PC-3 (cell line): Measurements from ENCODE around the gene IL1RAPL2. TPM values are rescaled to one million over a fixed set of nuclear protein-coding genes. Genes with fewer than 3 reads are reported as not detected.

Experiments used
- ATAC-seq: fragments of 200-7000 bp; cut with Tn5 transposase; 2 replicates; pipeline ENCODE4 v1.9.1; 2020; ENCODE audit warnings: mild to moderate bottlenecking, moderate library complexity
- BruUV-seq: library from RNA; stranded (reverse); fragments of 400-500 nt; replicated peaks from 2 replicates; lab custom pipeline; 2021; lab: Mats Ljungman, UMichigan
- CTCF ChIA-PET: fragments of 300-600 bp; sonication (Branson Sonifier 250); formaldehyde crosslinking; loops from one replicate; lab custom pipeline; 2022; ENCODE audit warnings: antibody characterized with exemption; lab: Charles Lee
- POLR2A ChIA-PET: fragments of 300-600 bp; sonication (Branson Sonifier 250); formaldehyde crosslinking; loops from one replicate; lab custom pipeline; 2022; ENCODE audit warnings: antibody characterized with exemption; ENCODE audit not compliant: unreplicated experiment; lab: Charles Lee
- DNase-seq: peaks from one replicate; pipeline ENCODE4 v3.0.0-alpha.2; 2015
- H2AFZ ChIP-seq: fragments of 300-600 bp; sonication (generic); 2 replicates; pipeline ENCODE4 v1.6.0; 2016; ENCODE audit warnings: antibody characterized with exemption, low read length
- H3F3A ChIP-seq: fragments of 300-600 bp; sonication (generic); one replicate; pipeline ENCODE4 v1.6.0; 2017; ENCODE audit warnings: antibody characterized with exemption, low read length, control low read depth, mild to moderate bottlenecking; ENCODE audit not compliant: unreplicated experiment
- H3K27ac ChIP-seq: fragments of 300-600 bp; sonication (generic); 2 replicates; pipeline ENCODE4 v1.5.1; 2016; ENCODE audit warnings: mild to moderate bottlenecking, low read length
- H3K27me3 ChIP-seq: fragments of 300-600 bp; sonication (generic); 2 replicates; pipeline ENCODE4 v1.6.1; 2016; ENCODE audit warnings: low read length, mixed read lengths
- H3K36me3 ChIP-seq: fragments of 300-600 bp; sonication (generic); 2 replicates; pipeline ENCODE4 v1.6.1; 2016; ENCODE audit warnings: low read depth, mixed run types, low read length, mixed read lengths
- H3K4me1 ChIP-seq: fragments of 300-600 bp; sonication (generic); 2 replicates; pipeline ENCODE4 v1.5.1; 2016; ENCODE audit warnings: low read length; ENCODE audit not compliant: insufficient read depth
- H3K4me2 ChIP-seq: fragments of 300-600 bp; sonication (generic); 2 replicates; pipeline ENCODE4 v1.6.0; 2016; ENCODE audit warnings: low read length
- H3K4me3 ChIP-seq: fragments of 300-600 bp; sonication (generic); 2 replicates; pipeline ENCODE4 v1.5.1; 2016; ENCODE audit warnings: mild to moderate bottlenecking, low read length, mixed read lengths
- H3K79me2 ChIP-seq: fragments of 300-600 bp; sonication (generic); 2 replicates; pipeline ENCODE4 v1.6.1; 2017; ENCODE audit warnings: low read length, mixed read lengths
- H3K9ac ChIP-seq: fragments of 300-600 bp; sonication (generic); 2 replicates; pipeline ENCODE4 v1.6.0; 2016; ENCODE audit warnings: mild to moderate bottlenecking, low read length
- H3K9me2 ChIP-seq: fragments of 300-600 bp; sonication (generic); replicated peaks from 2 replicates; pipeline ENCODE4 v1.6.1; 2016; ENCODE audit warnings: mixed run types, low read length, mixed read lengths
- H3K9me3 ChIP-seq: fragments of 300-600 bp; sonication (generic); 2 replicates; pipeline ENCODE4 v1.6.1; 2016; ENCODE audit warnings: low read length, mixed read lengths
- H4K20me1 ChIP-seq: fragments of 300-600 bp; sonication (generic); 2 replicates; pipeline ENCODE4 v1.6.1; 2016; ENCODE audit warnings: low read length, mixed read lengths
- CTCF ChIP-seq: fragments of 300-600 bp; sonication (generic); conservative IDR thresholded peaks from 2 replicates; pipeline ENCODE4 v1.5.1; 2017; ENCODE audit warnings: antibody characterized with exemption, low read depth, mild to moderate bottlenecking, low read length
- EZH2 ChIP-seq: fragments of 300-600 bp; sonication (generic); IDR thresholded peaks from one replicate; pipeline ENCODE4 v1.6.1; 2017; ENCODE audit warnings: antibody characterized with exemption, mild to moderate bottlenecking, low read length; ENCODE audit not compliant: unreplicated experiment
- EZH2phosphoT487 ChIP-seq: fragments of 300-600 bp; sonication (generic); IDR thresholded peaks from 2 replicates; pipeline ENCODE4 v1.6.1; 2018; ENCODE audit warnings: mild to moderate bottlenecking, antibody characterized with exemption, low read length, borderline replicate concordance
- intact Hi-C: fragments of 100-400 bp; cut with micrococcal nuclease; formaldehyde crosslinking; loops from 2 replicates; pipeline ENCODE4 v1.9.0; 2023
- total RNA-seq: library from RNA; depleted of rRNA; stranded (reverse); fragments of >200 nt; gene quantifications from 2 replicates; pipeline ENCODE4 v1.2.3, GENCODE V29; 2014

Gene IL1RAPL2
- total RNA-seq, 1 experiment from 2014 or later = 0.62 TPM

- Histone ChIP-seq H3K27me3 (no peaks in the 10 kb centered on the region), H3K9ac (no peak overlapping the region), H3K9me2 (no peaks in the 10 kb centered on the region), H3K36me3 (no peaks in the 10 kb centered on the region), H2AFZ (no peak overlapping the region), H3K4me1 (peaks cover 17% of the 10 kb centered on the region), H4K20me1 (no peaks in the 10 kb centered on the region), H3K4me3 (no peak overlapping the region), H3K79me2 (no peaks in the 10 kb centered on the region), H3K27ac (no peak overlapping the region), H3K9me3 (no peaks in the 10 kb centered on the region), H3K4me2 (no peak overlapping the region), H3F3A (no peaks in the 10 kb centered on the region)
- POLR2A ChIA-PET = no interaction called here
- TF ChIP-seq EZH2phosphoT487 (no peak), CTCF (no peak), EZH2 (no peak)
- DNase-seq (no peak), ATAC-seq (no peak)
- CTCF ChIA-PET = no interaction called here
- BruUV-seq = no TSS peak
- intact Hi-C loops = no loop called here
These were observed 402.2 kb downstream of the IL1RAPL2 start for GRCh38 chrX:104968241-104968640.

- Histone ChIP-seq H3K4me3 (no peak overlapping the region), H3K27me3 (no peaks in the 10 kb centered on the region), H3F3A (no peaks in the 10 kb centered on the region), H3K4me1 (peaks cover 21% of the 10 kb centered on the region), H3K27ac (no peak overlapping the region), H3K4me2 (peak overlapping the region; percentile 56), H2AFZ (no peak overlapping the region), H3K9me2 (no peaks in the 10 kb centered on the region), H3K36me3 (no peaks in the 10 kb centered on the region), H3K9me3 (no peaks in the 10 kb centered on the region), H3K9ac (no peak overlapping the region), H4K20me1 (no peaks in the 10 kb centered on the region), H3K79me2 (no peaks in the 10 kb centered on the region)
- TF ChIP-seq EZH2phosphoT487 (no peak), EZH2 (no peak), CTCF (no peak; the same call in 1 of the 2 replicates)
- BruUV-seq = no TSS peak
- POLR2A ChIA-PET = no interaction called here
- CTCF ChIA-PET = no interaction called here
- intact Hi-C loops = loop anchor here (2.0 to 10.0 kb wide), 2 partner anchors 218 to 228 kb away; no protein-coding TSS in a partner anchor
- ATAC-seq (peak; percentile 98), DNase-seq (peak; percentile 85)
These were observed 406.7 kb downstream of the IL1RAPL2 start for GRCh38 chrX:104972737-104973136.

GRCh38 chrX:104987063-104987462 is 421.1 kb downstream of the IL1RAPL2 start:
- peak; percentile 91 for DNase-seq

More at GRCh38 chrX:104987063-104987462, 421.1 kb downstream of the IL1RAPL2 start:
- Histone ChIP-seq H3K36me3 (no peaks in the 10 kb centered on the region), H3K9ac (no peak overlapping the region), H3K4me2 (peak overlapping the region; percentile 55), H2AFZ (no peak overlapping the region), H3F3A (no peaks in the 10 kb centered on the region), H3K9me3 (no peaks in the 10 kb centered on the region), H3K4me3 (no peak overlapping the region), H3K79me2 (no peaks in the 10 kb centered on the region), H4K20me1 (no peaks in the 10 kb centered on the region), H3K27ac (peak overlapping the region; percentile 39), H3K9me2 (no peaks in the 10 kb centered on the region), H3K27me3 (no peaks in the 10 kb centered on the region), H3K4me1 (peaks cover 19% of the 10 kb centered on the region)
- ChIA-PET CTCF (interaction anchor here (0.6 kb wide), 1 partner anchor 66 kb away, joined by 3 read pairs; no protein-coding TSS in a partner anchor), POLR2A (no interaction called here)
- intact Hi-C loops = loop anchor here (2.0 kb wide), 1 partner anchor 150 kb away; no protein-coding TSS in a partner anchor
- TF ChIP-seq EZH2phosphoT487 (no peak), CTCF (no peak), EZH2 (no peak)
- ATAC-seq = peak; percentile 99
- BruUV-seq = no TSS peak
